Activated CD8-positive, alpha-beta memory T cell treated with anti-CD3 and anti-CD28 coated beads, Interleukin-2, amount 50 U/mL, for 24 hours (primary cell): ENCODE data around the gene DPH2.

Experiments
- DNase-seq: peaks from one replicate; pipeline ENCODE4 v3.0.0-alpha.2; 2020; ENCODE audit errors: extremely low read depth

Gene DPH2

GRCh38 chr1:43945674-43946235, 24.1 kb upstream of the DPH2 start:
- DNase-seq, result no peak

- peak; percentile 84 for DNase-seq
These were observed 23.4 kb upstream of the DPH2 start, which contains the start of gene IPO13 for GRCh38 chr1:43946236-43947060. Gene IPO13 (plus strand): TSS chr1:43946950. CDS start chr1:43947601, 651 bp downstream.

GRCh38 chr1:43947061-43947873, 22.5 kb upstream of the DPH2 start:
- no peak for DNase-seq

- DNase-seq, result no peak
These were observed 21.9 kb upstream of the DPH2 start for GRCh38 chr1:43947874-43948437.

- DNase-seq, result no peak
These were observed 20.1 kb upstream of the DPH2 start for GRCh38 chr1:43949678-43950077.

- DNase-seq, result no peak
These were observed 18.5 kb upstream of the DPH2 start for GRCh38 chr1:43951021-43951985.

GRCh38 chr1:43952731-43953346, 17.0 kb upstream of the DPH2 start:
- DNase-seq, result no peak

GRCh38 chr1:43953361-43953760, 16.4 kb upstream of the DPH2 start:
- DNase-seq, result no peak

- DNase-seq, result no peak
These were observed 15.8 kb upstream of the DPH2 start for GRCh38 chr1:43954036-43954435.

GRCh38 chr1:43956234-43956633, 13.6 kb upstream of the DPH2 start:
- DNase-seq, result no peak

- no peak for DNase-seq
These were observed 12.3 kb upstream of the DPH2 start for GRCh38 chr1:43957407-43958040.

GRCh38 chr1:43958351-43959255, 11.2 kb upstream of the DPH2 start:
- DNase-seq, result no peak

- no peak for DNase-seq
These were observed 9.0 kb upstream of the DPH2 start for GRCh38 chr1:43960798-43961197.

GRCh38 chr1:43961692-43962091, 8.1 kb upstream of the DPH2 start:
- no peak for DNase-seq

- no peak for DNase-seq
These were observed 7.5 kb upstream of the DPH2 start for GRCh38 chr1:43962324-43962723.

- no peak for DNase-seq
These were observed 6.8 kb upstream of the DPH2 start for GRCh38 chr1:43963006-43963405.

- DNase-seq, result no peak
These were observed 5.9 kb upstream of the DPH2 start for GRCh38 chr1:43963890-43964289.

GRCh38 chr1:43965316-43965715, 4.5 kb upstream of the DPH2 start:
- DNase-seq, result no peak

GRCh38 chr1:43968348-43968948, 1.4 kb upstream of the DPH2 start:
- no peak for DNase-seq
